GM23338 (cell line): ENCODE data around the gene TRAIP.

Source experiments
- CREB1 ChIP-seq: fragments of 250-450 bp; sonication (Bioruptor Pico); IDR thresholded peaks from 2 replicates; pipeline ENCODE4 v1.5.0; 2020; ENCODE audit warnings: low read depth, mild to moderate bottlenecking, moderate library complexity
- CTCF ChIP-seq, 2 experiments: fragments of 200-600 bp in 1 of 2; sonication (generic) in 1 of 2; conservative IDR thresholded peaks; 2 replicates each; pipeline versions ENCODE4 v1.5.1 to v1.6.1; 2016 to 2017; ENCODE audit warnings: antibody characterized with exemption in 2 of 2, low read depth in 2 of 2, mild to moderate bottlenecking in 2 of 2, moderate library complexity in 1 of 2
- EZH2 ChIP-seq: fragments of 200-600 bp; sonication (generic); IDR thresholded peaks from one replicate; pipeline ENCODE4 v1.8.0; 2017; ENCODE audit warnings: antibody characterized with exemption, mild to moderate bottlenecking, low read depth; ENCODE audit not compliant: unreplicated experiment
- EZH2phosphoT487 ChIP-seq: fragments of 200-600 bp; sonication (generic); IDR thresholded peaks from one replicate; pipeline ENCODE4 v1.8.1; 2018; ENCODE audit warnings: antibody characterized with exemption; ENCODE audit not compliant: unreplicated experiment
- NANOG ChIP-seq: IDR thresholded peaks from 2 replicates; pipeline ENCODE4 v1.6.1; 2016; ENCODE audit warnings: antibody characterized with exemption, borderline replicate concordance
- POLR2AphosphoS5 ChIP-seq: IDR thresholded peaks from 2 replicates; pipeline ENCODE4 v1.6.1; 2016; ENCODE audit warnings: antibody characterized with exemption, low read depth
- REST ChIP-seq: IDR thresholded peaks from one replicate; pipeline ENCODE4 v1.6.1; 2018; ENCODE audit warnings: antibody characterized with exemption; ENCODE audit not compliant: unreplicated experiment
- STAT1 ChIP-seq: IDR thresholded peaks from one replicate; pipeline ENCODE4 v1.6.1; 2016; ENCODE audit warnings: antibody characterized with exemption; ENCODE audit not compliant: unreplicated experiment
- ZNF114 ChIP-seq: fragments of 250-450 bp; sonication (Bioruptor Pico); IDR thresholded peaks from 2 replicates; pipeline ENCODE4 v1.5.0; 2020; ENCODE audit warnings: mild to moderate bottlenecking, moderate library complexity

- TF ChIP-seq CTCF (conservative IDR thresholded peaks at IDR 0.05; ENCODE audit: low read depth in 2 of 2) (no peak), POLR2AphosphoS5 (no peak), EZH2 (no peak), REST (no peak), ZNF114 (CRISPR knock-in tag) (no peak), STAT1 (no peak), EZH2phosphoT487 (no peak), CREB1 (CRISPR knock-in tag) (no peak), NANOG (no peak)
Measured at GRCh38 chr3:49842843-49843517, 13.4 kb downstream of the TRAIP start.
